Mucosa of gallbladder (tissue), 1 donor: Measurements from ENCODE around the gene HS3ST6. TPM values are rescaled to one million over a fixed set of nuclear protein-coding genes. Genes with fewer than 3 reads are reported as not detected.
A peak's percentile ranks its signal among the peaks of the same experiment; 100 is the strongest.
"Not testable (repeated sequence)": the region's sequence is repeated elsewhere in the genome, so short reads cannot be mapped to it uniquely, and the experiment has no call there.

Source experiments
- DNase-seq: peaks from one replicate; pipeline ENCODE4 v3.0.0-alpha.2; 2020; ENCODE audit warnings: low spot score
- total RNA-seq: library from RNA; stranded (reverse); gene quantifications from one replicate; pipeline ENCODE4 v1.2.1, GENCODE V29; 2021
- donor health status: DM: no; HTN: no; CAD: no.

Gene HS3ST6
- total RNA-seq, 1 donor from 2014 or later = not detected

GRCh38 chr16:1926271-1926670 is 8.1 kb upstream of the HS3ST6 start:
- no peak for DNase-seq

- DNase-seq = no peak
Observed at GRCh38 chr16:1924095-1924494, 5.9 kb upstream of the HS3ST6 start.

- no peak for DNase-seq
Observed at GRCh38 chr16:1923299-1924034, 5.3 kb upstream of the HS3ST6 start.

GRCh38 chr16:1922357-1922756 is 4.1 kb upstream of the HS3ST6 start:
- DNase-seq = no peak

- no peak for DNase-seq
Observed at GRCh38 chr16:1920727-1921171, 2.5 kb upstream of the HS3ST6 start.

GRCh38 chr16:1920122-1920521 is 1.9 kb upstream of the HS3ST6 start:
- not testable (repeated sequence) for DNase-seq

GRCh38 chr16:1919327-1919998 is 1.2 kb upstream of the HS3ST6 start:
- no peak for DNase-seq

- no peak for DNase-seq
Observed at GRCh38 chr16:1917665-1918350, 407 bp downstream of the HS3ST6 start.

- no peak for DNase-seq
Observed at GRCh38 chr16:1917056-1917664, 1.1 kb downstream of the HS3ST6 start.

- DNase-seq = no peak
Observed at GRCh38 chr16:1916640-1916990, 1.6 kb downstream of the HS3ST6 start.

GRCh38 chr16:1915732-1916639 is 2.2 kb downstream of the HS3ST6 start:
- DNase-seq = no peak

GRCh38 chr16:1914988-1915387 is 3.2 kb downstream of the HS3ST6 start:
- DNase-seq = no peak

GRCh38 chr16:1914084-1914608 is 4.1 kb downstream of the HS3ST6 start:
- DNase-seq = no peak

- DNase-seq = peak; percentile 78
Observed at GRCh38 chr16:1913327-1914083, 4.7 kb downstream of the HS3ST6 start.

GRCh38 chr16:1912215-1912543 is 6.0 kb downstream of the HS3ST6 start:
- DNase-seq = no peak

GRCh38 chr16:1911467-1912214 is 6.6 kb downstream of the HS3ST6 start:
- no peak for DNase-seq

- no peak for DNase-seq
Observed at GRCh38 chr16:1909561-1910231, 8.5 kb downstream of the HS3ST6 start.

GRCh38 chr16:1908983-1909382 is 9.2 kb downstream of the HS3ST6 start:
- DNase-seq = no peak

GRCh38 chr16:1908184-1908583 is 10.0 kb downstream of the HS3ST6 start:
- no peak for DNase-seq
